Measurements from ENCODE around the gene GLRA3. TPM values are rescaled to one million over a fixed set of nuclear protein-coding genes. Genes with fewer than 3 reads are reported as not detected.

GLRA3 gene
- total and polyA plus RNA-seq, 2 of the 8 experiments (the other 6 are each of a cell fraction or from before 2014, with no cell fraction given) = 0.02 TPM; not detected in 1

- Histone ChIP-seq H3K27ac (ENCODE audit: low read depth, low read length) (no peak overlapping the region), H4K5ac (ENCODE audit: insufficient read length, low read depth, low read length) (no peak overlapping the region), H3K4me1 (replicated peaks in 1 of 4; ENCODE audit: control insufficient read depth in 3 of 4, insufficient read depth in 4 of 4, low read length in 3 of 4) (no peaks in the 10 kb centered on the region), H3K27me3 (replicated peaks in 1 of 4; ENCODE audit: control insufficient read depth in 3 of 4, extremely low read depth in 1 of 4, insufficient read depth in 3 of 4, low read length in 3 of 4) (no peaks in the 10 kb centered on the region), H3K36me3 (ENCODE audit: control insufficient read depth in 2 of 4, insufficient read depth in 4 of 4, low read length in 3 of 4) (no peaks in the 10 kb centered on the region), H2BK20ac (ENCODE audit: low read length) (no peak overlapping the region), H2BK5ac (ENCODE audit: low read depth, low read length) (no peak overlapping the region), H3K4me3 (ENCODE audit: extremely low read depth in 1 of 4, insufficient read depth in 2 of 4, low read depth in 3 of 4, low read length in 4 of 4) (no peak overlapping the region), H4K20me1 (replicated peaks in 1 of 2; ENCODE audit: control insufficient read depth in 1 of 2, insufficient read depth in 2 of 2, low read length in 2 of 2) (no peaks in the 10 kb centered on the region), H3K9ac (replicated peaks in 1 of 4; ENCODE audit: extremely low read depth in 1 of 4, low read depth in 3 of 4, low read length in 3 of 4) (no peak overlapping the region), H3K79me2 (ENCODE audit: control insufficient read depth in 1 of 2, insufficient read depth in 2 of 2, low read length in 2 of 2) (no peaks in the 10 kb centered on the region), H3K23ac (ENCODE audit: insufficient read length) (no peak overlapping the region), H2BK15ac (ENCODE audit: low read length) (no peak overlapping the region), H4K8ac (ENCODE audit: extremely low read depth, insufficient read depth, low read length) (no peak overlapping the region), H2AK5ac (ENCODE audit: low read depth, low read length) (no peak overlapping the region), H4K91ac (replicated peaks; ENCODE audit: insufficient read length, low read length) (no peak overlapping the region), H3K18ac (ENCODE audit: extremely low read depth, low read length) (no peak overlapping the region), H3K23me2 (ENCODE audit: low read depth, low read length) (no peaks in the 10 kb centered on the region; the same call in 1 of the 2 replicates), H3K56ac (replicated peaks; ENCODE audit: insufficient read length, low read depth, low read length) (no peak overlapping the region), H3K9me3 (ENCODE audit: insufficient read depth in 2 of 2, low read depth in 1 of 2, low read length in 1 of 2) (0 out of 4 replicates have a peak, but pooled peaks cover 0 to 4% of the 10 kb centered on the region in 2 experiments), H3K4me2 (ENCODE audit: insufficient read depth in 1 of 2, low read depth in 2 of 2, low read length in 2 of 2) (no peak overlapping the region), H2BK12ac (ENCODE audit: low read depth, low read length) (no peak overlapping the region), H3K4ac (replicated peaks; ENCODE audit: insufficient read length, low read depth, low read length) (no peak overlapping the region), H3K14ac (ENCODE audit: insufficient read length) (no peak overlapping the region), H3K79me1 (ENCODE audit: low read depth, low read length) (no peaks in the 10 kb centered on the region), H2AFZ (ENCODE audit: low read length) (no peak overlapping the region), H2BK120ac (replicated peaks; ENCODE audit: low read depth, low read length) (no peak overlapping the region)
- no peak for DNase-seq (ENCODE audit: low read depth in 1 of 2, low spot score in 2 of 2)
- no peak for FAIRE-seq
- ChIA-PET CTCF (ENCODE audit: partially characterized antibody) (no interaction called here), POLR2A (ENCODE audit: partially characterized antibody) (no interaction called here)
- 88% methylated on average over 2 of the region's 2 CpGs; no CpG with 5 or more reads in 1 of the 2 experiments for WGBS, 2 experiments (ENCODE audit: extremely low coverage in 1 of 2, insufficient coverage in 1 of 2, insufficient read length in 1 of 2, insufficient replicate concordance in 2 of 2, low coverage in 1 of 2, low lambda C conversion rate in 2 of 2, missing lambda C conversion rate in 1 of 2)
- TF ChIP-seq KDM4A (IDR thresholded peaks at IDR 0.05; ENCODE audit: low read depth, low read length, severe bottlenecking) = no peak
- TF ChIP-seq ATF3 (IDR thresholded peaks at IDR 0.05; ENCODE audit: insufficient read depth, low read depth, low read length) = no peak
- no peak for TF ChIP-seq CEBPB (IDR thresholded peaks at IDR 0.05; ENCODE audit: low read depth, low read length)
- no peak for TF ChIP-seq EGR1 (IDR thresholded peaks at IDR 0.05; ENCODE audit: borderline replicate concordance, low read depth, low read length)
- TF ChIP-seq BRCA1 (IDR thresholded peaks at IDR 0.05; ENCODE audit: low read depth, low read length) = no peak
- no peak for TF ChIP-seq KDM5A (IDR thresholded peaks at IDR 0.05; ENCODE audit: low read length)
- TF ChIP-seq GABPA (IDR thresholded peaks at IDR 0.05; ENCODE audit: borderline replicate concordance, insufficient read depth, low read length) = no peak
- TF ChIP-seq POLR2A (IDR thresholded peaks at IDR 0.05; ENCODE audit: control extremely low read depth in 1 of 2, low read depth in 2 of 2, low read length in 2 of 2) = no peak
Measured at GRCh38 chr4:174847801-174848427, 18.9 kb upstream of the GLRA3 start.

Data from H1 (cell line).